ENCODE data around the gene PBX2. TPM values are rescaled to one million over a fixed set of nuclear protein-coding genes. Genes with fewer than 3 reads are reported as not detected.
"Not testable (repeated sequence)": the region's sequence is repeated elsewhere in the genome, so short reads cannot be mapped to it uniquely, and the experiment has no call there.

The PBX2 gene
- total RNA-seq, 1 donor from 2014 or later: 51.5 TPM

- DNase-seq (ENCODE audit: low spot score): no peak
Measured at GRCh38 chr6:32151863-32152768, 37.9 kb downstream of the PBX2 start, which contains the start of gene PRRT1. Gene PRRT1 (minus strand): TSS chr6:32151939. CDS start chr6:32151827, 112 bp downstream.

- DNase-seq (ENCODE audit: low spot score): no peak
Measured at GRCh38 chr6:32151181-32151862, 38.7 kb downstream of the PBX2 start.

DNA sequence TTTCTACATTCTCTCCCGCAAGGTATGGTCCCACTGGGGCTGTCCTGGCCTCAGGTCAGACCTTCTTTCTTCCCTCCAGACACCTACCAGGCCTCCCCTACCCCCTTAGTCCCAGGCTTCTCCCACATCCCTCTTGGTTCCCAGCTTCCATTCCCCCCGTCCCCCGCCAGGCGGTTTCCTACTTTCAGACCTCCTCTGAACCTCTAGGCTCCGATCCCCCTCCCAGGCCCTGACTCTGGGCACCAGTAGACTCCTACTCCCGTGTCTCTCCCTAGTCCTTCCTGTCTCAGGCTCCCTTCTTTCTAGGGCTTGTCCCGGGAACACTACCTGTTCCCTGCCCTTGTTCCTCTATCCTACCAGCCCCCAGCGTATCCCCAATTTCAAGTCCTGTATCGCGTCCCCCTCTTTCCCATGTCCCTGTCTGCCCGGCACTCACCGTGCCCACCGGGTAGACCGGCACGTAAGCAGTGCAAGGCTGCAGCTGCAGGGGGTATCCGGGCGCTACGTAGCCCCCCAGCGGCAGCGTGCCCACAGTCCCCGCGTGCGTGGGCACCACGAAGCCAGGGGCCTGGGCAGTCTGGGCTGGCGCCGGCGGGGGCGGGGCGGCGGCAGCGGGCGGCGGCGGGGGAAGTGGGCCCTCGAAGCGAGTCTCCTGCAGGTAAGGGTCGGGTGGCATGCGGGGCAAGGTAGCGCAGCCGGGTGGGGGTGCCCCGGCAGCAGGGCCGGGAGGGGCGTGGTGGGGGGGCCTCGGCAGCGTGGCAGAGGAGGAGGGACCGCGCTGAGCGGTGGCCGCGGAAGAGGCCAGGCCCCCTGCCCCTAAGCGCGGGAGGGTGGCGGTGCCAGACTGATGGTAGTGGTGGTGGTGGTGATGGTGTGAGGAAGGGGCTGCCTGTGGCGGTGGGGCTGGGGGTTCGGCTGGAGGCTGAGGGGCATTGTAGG, 39.8 kb downstream of the PBX2 start:
- DNase-seq (ENCODE audit: low spot score): no peak

DNA sequence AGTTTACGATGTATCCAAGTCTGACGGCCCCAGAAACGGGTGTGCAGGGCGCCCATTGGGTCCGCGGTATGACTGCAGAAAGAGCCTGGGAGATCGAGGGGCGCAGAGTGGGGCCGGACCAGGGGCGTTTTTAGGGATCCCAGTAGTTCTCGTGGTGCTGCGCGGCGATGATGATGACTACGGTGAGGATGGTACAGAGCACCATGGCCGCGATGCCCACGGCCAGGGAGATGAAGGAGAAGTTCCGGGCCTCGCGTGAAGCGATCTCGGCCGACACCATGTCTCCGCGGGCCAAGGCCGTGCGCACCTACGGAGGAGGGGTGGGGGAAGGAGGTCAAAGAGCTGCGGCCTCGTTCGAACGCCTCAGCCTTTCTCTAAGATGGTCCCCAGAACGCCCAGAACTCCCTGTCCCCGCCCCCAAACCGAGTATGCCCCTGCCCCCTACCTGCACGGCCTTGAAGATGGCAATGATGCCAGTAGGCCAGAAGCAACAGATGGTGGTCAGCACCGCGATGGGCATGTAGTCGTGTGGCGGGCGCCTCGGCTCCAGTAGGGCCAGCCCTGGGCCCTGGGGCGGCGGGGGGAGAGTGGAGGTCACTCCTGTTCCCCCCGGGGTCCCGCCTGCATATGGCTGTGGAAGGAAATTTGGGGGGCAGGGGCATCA, 40.8 kb downstream of the PBX2 start:
- DNase-seq (ENCODE audit: low spot score): no peak

- no peak for DNase-seq (ENCODE audit: low spot score)
Measured at GRCh38 chr6:32148289-32149091, 41.5 kb downstream of the PBX2 start.

- no peak for DNase-seq (ENCODE audit: low spot score)
Measured at GRCh38 chr6:32147401-32148132, 42.4 kb downstream of the PBX2 start.

- no peak for DNase-seq (ENCODE audit: low spot score)
Measured at GRCh38 chr6:32146687-32147086, 43.3 kb downstream of the PBX2 start.

GRCh38 chr6:32146287-32146686, 43.7 kb downstream of the PBX2 start:
- no peak for DNase-seq (ENCODE audit: low spot score)

- DNase-seq (ENCODE audit: low spot score): not testable (repeated sequence)
Measured at GRCh38 chr6:32144238-32144637, 45.8 kb downstream of the PBX2 start.

- no peak for DNase-seq (ENCODE audit: low spot score)
Measured at GRCh38 chr6:32140420-32141046, 49.5 kb downstream of the PBX2 start.

DNA sequence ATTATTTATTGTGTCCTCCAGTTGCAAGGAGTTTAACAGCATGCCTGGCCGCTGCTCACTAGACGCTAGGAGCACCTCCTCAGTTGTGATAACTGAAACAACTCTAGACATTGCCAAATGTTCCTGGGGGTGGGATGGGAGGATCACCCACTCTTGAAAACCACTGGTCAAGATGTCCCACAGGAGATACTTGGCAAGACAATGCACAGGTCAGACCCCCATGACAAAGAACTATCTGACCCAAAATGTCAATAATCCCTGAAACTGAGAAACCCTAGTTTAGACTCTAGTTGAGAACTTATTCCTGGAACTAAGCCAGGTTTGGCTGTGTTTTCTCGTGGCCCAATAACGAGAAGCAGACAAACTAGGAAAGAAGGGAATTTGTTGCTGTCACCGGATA, 50.4 kb downstream of the PBX2 start:
- no peak for DNase-seq (ENCODE audit: low spot score)

GRCh38 chr6:32137454-32137853, 52.5 kb downstream of the PBX2 start:
- no peak for DNase-seq (ENCODE audit: low spot score)

Small RNA genes within 50 kb of the gene (microRNA-seq; reads per million reads assigned to microRNA genes)
- 2.9 reads per million for gene MIR6721 (ENCODE audit: borderline number of aligned reads)
- not detected for gene MIR6833 (ENCODE audit: borderline number of aligned reads)

Other genes starting within 250 kb of the PBX2 start
- 38.0 TPM for gene CFB, start 244.1 kb downstream of the PBX2 start, total RNA-seq
- gene NELFE, start 231.2 kb downstream of the PBX2 start, total RNA-seq: 59.2 TPM
- gene SKIC2, start 231.0 kb downstream of the PBX2 start, total RNA-seq: 52.5 TPM
- 17.1 TPM for gene DXO, start 218.1 kb downstream of the PBX2 start, total RNA-seq
- 36.2 TPM for gene C4A, start 208.1 kb downstream of the PBX2 start, total RNA-seq
- gene C4B, start 175.4 kb downstream of the PBX2 start, total RNA-seq: 32.7 TPM
- gene CYP21A2, start 151.8 kb downstream of the PBX2 start, total RNA-seq: 0.45 TPM
- 187 TPM for gene TNXB, start 80.9 kb downstream of the PBX2 start, total RNA-seq
- 46.6 TPM for gene ATF6B, start 62.0 kb downstream of the PBX2 start, total RNA-seq
- gene FKBPL, start 59.9 kb downstream of the PBX2 start, total RNA-seq: 4.3 TPM
- 1.0 TPM for gene PRRT1, start 38.3 kb downstream of the PBX2 start, total RNA-seq
- gene PPT2, start 36.1 kb downstream of the PBX2 start, total RNA-seq: 24.4 TPM
- 15.5 TPM for gene EGFL8, start 25.6 kb downstream of the PBX2 start, total RNA-seq
- 39.9 TPM for gene AGPAT1, start 14.1 kb downstream of the PBX2 start, total RNA-seq
- 32.3 TPM for gene RNF5, start 11.8 kb downstream of the PBX2 start, total RNA-seq
- gene AGER, start 5.9 kb downstream of the PBX2 start, total RNA-seq: 5.7 TPM
- gene GPSM3, start 2.4 kb upstream of the PBX2 start, total RNA-seq: 39.2 TPM
- gene NOTCH4, start 33.9 kb upstream of the PBX2 start, total RNA-seq: 113 TPM
- gene TSBP1, start 181.7 kb upstream of the PBX2 start, total RNA-seq: not detected
- gene BTNL2, start 217.0 kb upstream of the PBX2 start, total RNA-seq: not detected
- 174 TPM for gene HLA-DRA, start 249.7 kb upstream of the PBX2 start, total RNA-seq

All from mesenteric fat pad (tissue), 1 donor.